GM04503 (cell line): ENCODE measurements around the gene ARHGAP4.

Experiments
- DNase-seq: peaks from one replicate; pipeline ENCODE4 v3.0.0-alpha.2; 2012; ENCODE audit warnings: low read depth

Gene ARHGAP4

DNA sequence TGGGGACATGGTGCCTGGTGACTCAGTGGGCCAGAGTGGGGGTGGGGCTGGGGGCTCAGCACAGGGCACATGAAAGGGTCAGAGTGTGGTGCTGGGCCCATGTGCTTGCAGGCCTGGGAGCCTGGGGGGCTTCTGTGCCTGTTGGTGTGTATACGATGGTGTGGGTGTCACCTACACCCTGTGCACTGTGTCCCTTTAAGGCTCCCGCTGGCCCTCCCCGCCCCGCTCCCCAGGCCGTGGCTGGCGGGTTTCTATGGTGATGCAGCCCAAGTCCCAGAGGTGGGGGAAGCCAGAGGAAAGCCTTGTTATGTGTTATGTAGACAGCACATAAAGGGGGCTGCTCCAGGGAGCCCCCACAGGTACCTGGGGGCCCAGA lies 45.6 kb downstream of the ARHGAP4 start:
- DNase-seq = no peak

DNA sequence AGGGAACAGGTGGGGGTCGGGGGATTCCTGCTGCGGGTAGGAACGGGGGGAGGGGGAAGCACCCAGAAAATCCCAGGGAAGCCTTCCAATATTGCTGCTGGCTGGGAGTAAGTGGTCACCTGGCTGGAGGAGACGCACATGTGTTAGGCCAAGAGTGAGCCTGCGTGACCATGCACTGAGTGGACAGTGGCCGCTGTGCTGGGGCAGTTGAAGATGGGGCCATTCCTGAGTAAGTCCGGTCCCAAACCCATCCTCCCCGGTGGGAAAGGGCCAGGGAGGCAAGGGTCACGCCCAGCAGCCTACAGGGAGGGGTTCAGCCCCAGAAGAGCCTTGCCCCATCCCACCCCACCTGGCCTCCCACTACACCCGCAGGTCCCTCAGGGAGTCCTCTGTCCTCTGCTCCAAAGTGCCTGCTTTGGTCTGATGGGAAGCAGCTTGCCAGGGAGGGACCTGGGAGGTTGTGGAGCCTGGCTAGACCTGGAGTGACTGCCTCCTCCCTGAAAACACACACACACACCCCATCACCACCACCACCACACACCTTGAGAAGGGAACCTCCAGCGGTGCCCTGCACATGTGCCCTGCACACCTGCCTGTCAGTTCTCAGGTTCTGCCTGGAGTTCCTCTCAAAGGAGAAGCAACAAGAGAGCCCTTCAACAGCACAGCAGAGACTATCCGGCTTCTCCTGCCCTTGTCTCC lies 46.2 kb downstream of the ARHGAP4 start:
- DNase-seq = no peak

DNA sequence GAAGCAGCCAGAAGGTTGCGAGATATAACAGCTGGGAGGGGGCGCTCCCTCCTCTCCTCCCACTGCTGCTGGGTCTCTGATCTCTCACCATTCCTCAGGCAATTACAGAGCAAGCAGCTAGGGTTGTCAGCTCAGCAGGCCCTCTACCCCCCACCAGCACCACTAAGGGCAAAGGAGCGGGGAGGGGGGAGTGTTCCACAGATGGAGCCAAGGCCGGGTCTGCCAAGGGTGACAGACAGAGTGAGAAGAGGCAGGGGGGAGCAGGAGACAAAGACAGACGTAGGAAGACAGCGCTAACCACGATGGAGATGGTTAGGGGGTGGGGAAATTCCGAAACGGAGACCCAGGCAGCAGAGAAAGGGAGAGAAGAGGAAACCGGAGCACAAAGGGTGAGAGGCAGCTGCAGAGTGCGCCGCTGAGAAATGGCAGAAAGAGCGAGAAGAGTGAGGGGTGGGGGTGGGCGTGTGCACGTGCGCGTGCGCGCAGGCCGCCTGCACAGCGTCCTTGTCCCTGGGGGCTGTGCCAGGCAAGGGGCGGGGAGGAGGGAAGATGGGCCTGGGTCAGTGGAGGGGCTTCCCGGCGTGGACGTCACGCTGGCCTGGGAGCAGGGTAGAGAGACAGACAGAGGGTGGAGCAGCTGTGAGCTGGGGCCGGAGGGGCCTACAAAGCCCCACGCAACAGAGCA lies 47.0 kb downstream of the ARHGAP4 start:
- no peak for DNase-seq

DNA sequence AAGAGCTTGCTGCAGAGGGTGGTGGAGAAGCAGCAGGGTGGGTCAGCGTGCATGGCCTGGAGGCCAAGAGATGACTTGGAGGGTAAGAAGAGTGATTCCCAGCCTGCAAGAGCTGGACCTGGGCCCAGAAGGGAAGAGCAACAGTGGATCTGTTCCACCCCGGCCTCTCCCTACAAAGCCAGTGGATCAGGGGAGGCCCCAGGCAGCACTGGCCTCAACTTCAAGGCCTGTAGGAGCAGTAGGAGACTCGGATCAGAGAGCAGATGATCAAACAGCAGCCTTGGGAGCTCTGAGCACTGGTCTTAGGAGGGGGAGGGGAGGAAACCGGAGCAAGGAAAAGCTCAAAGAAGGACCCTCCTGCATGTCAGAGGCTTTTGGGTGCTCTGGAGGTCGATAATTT lies 47.7 kb downstream of the ARHGAP4 start:
- DNase-seq = no peak

DNA sequence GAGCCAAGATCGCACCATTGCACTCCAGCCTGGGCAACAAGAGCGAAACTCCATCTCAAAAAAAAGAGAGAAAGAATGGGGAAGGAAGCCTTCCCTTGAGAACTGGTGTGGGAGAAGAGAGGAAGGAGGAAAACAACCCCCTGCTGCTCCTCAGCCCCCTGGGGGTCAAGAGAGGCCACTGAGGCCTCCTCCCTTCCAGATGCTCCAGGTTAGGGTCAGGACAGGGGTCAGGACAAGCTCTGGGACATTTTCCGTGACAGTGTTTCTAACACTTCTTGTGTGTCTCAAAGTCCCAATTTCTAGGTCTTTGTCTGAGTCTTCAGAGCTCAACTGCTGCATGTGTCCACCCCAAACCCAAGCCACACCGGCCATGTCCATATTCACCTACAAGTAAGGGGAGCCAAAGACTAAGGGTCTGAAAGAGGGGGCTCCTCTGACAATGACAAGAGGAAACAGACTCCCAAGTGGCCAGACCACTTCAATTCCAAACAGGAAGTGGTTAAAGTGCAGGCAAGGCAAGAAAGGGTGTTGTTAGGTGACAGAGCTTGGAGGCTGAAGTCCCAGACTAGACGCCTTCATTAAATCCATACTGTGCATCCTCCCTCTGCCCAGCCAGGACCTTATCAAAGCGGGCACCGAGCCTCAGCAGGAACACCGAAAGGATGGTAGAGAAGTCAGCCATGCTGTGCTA lies 48.3 kb downstream of the ARHGAP4 start:
- DNase-seq = no peak

DNA sequence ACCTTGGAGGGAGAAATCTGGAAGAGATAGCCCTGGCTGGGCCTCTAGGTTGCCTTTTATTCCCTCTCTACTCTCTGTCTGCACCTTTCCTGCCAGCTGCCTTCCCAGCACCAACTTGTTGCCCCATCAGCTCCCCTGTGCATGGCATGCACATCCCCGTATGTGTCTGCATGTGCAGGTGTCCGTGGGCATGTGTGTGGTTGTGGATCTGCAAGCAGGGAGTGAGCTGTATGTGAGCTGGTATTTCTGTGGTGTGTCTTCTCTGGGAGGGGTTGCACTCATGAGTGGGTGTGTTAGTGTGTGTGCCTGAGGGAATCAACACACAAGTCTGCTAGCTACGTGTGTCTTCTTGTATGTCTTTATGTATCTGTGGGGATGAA lies 50.0 kb downstream of the ARHGAP4 start:
- no peak for DNase-seq

DNA sequence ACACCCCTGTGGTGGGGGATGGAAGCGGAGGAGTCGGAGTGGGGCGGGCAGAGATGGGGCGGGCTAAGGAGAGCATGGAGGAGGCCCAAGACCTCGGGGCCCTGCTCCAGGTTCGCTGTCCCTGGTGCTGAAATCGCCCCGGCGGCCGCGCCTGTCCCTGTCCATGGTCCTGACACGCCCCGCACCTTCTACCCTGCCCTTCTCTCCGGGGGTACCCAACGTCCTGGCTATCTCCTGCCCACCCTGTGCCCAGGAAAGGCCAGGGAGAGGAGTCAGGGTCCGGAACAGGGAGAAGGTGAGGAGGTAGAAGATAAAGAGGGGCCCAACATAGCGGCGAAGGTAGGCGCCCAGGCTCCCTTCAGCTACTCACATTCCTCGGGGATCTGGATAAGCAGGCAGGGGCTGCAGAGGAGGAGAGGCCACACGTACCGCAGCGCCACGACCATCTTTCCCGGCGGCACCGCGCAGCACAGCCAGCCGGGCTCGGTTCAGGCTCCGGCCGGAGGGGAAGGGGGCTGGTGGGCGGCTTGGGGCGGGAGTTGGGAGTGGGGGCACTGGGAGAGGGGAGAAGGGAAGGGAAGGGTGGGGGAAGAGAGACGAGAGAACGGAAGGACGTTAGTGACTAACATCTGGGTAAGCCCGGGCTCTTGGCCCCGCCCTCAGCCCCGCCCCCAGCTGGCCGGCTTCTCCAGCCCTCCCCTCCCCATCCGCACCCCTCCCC lies 50.5 kb downstream of the ARHGAP4 start:
- DNase-seq = no peak

DNA sequence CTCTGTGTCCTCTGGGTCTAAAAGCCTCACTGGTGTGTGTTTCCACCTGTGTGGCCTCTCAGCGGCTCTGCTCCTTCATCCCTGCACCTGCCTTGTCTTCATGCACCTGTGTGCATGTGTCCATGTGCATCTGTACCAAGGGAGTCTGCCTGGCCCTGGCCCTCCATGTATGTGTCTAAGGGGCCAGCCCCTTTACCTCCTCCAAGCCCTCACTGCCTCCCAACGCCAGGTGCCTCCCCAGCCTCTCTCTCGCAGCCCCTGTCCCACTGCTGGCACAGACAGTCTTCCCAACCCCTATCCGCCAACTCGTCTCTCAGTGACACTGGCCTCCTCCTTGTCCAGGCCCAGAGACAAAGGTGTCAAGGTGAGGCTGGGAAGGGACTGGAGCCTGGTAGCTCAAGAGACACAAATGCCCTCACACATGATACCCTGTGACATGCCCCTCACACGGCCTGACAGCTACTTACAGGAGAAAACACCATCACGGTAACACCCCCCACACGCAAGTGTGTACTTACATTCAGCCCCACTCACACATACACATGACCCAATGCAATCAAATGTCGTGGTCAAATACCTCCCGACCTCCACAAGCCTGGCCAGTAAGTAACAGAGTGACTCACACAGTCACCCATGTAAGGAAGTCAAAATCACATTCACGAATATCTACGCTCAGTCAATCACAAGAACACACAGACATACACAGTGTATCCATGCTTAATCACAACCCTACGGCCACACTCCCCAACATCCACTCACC lies 51.5 kb downstream of the ARHGAP4 start:
- DNase-seq = no peak

DNA sequence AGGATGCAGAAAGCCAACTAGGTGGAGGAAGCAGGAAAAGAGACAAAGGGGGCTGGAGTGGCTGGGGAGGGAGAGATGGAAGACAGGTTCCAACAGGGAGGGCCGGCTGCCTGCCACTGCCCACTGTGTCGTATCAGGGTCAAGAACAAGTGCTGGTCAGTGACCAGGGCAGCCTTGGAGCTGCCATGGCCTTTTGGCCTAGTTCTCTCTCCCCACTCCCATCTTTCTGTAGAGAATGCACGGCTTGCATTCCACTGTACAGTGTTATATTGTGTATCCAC lies 52.0 kb downstream of the ARHGAP4 start:
- no peak for DNase-seq

DNA sequence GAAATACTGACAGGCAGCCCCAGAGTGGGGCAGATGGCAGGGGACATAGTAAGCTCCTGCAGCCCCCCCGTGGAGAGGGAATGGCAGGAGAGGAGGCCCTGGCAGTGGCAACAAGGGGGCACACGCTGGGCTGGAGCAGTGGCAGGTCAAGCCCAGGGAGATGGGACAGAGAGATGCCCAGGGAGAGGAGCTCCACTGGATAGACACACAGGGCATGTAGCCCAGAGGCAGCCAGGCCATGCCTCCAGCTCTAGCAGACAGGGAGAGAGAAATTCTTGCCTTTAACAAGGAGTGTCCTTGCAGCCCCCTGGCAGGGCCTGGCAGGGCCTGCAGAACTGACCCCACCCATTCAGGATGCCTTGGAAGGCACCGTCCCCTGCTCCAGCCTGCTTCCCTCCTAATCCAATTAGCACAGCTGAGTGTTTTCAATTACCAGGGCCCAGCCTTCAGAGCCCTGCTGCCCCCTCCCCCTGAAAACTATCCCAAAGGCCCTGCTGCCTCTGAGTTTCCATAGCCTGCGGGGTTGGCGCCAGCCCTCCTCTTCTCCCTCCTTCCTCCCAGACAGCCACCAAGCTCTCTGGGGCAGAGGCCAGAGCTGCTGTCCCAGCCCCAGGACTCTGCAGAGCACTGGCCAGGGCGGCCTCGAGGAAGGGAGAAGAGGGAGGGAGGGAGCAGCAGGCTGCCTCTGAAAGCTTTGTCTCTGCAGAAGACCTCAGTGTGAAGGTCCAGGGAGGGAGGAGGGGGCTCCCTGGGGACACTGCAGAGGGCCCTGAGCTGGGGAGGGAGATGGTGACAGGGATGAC lies 52.6 kb downstream of the ARHGAP4 start:
- no peak for DNase-seq

DNA sequence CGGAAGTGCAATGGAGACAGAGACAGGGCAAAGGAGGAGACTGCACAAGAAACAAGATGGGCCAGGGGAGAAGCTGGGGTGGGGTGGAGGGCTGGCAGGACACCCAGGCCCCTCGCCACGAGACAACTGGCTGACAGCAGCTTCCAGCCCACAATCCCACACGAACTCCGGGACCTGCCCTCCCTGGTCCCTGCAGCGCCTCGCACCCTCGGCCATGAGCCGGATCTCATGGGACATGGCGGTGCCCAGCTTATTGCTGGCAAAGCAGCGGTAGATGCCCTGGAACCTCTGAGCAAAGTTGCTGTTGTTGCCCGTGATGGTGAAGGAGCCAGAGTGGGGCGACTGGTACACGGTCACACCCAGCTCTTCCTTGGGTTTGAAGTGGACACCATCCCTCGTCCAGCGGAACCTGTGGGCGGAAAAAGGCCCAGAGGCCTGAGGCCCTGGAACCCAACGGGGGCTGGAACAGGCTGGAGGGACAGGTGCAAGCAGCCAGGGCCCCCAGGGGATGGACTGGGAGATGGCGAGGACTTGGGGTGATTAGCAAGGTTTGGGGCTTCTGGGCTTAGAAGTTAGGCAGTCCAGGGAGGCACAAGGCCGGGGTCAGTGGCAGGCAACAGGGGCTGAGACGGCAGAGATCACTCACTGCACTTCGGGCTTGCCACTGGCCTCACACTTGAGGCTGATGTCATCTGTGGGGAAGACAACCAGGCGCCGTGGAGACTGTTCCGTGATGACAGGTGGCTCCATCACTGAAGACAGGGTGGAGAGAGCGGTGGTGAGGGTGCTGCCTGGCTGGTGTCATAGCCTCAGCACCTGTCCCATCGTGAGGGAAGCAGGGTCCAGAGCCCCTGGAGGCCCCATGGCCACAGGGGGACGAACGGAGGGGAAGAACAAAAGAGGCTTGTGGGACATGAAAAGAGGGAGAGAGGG lies 53.9 kb downstream of the ARHGAP4 start:
- no peak for DNase-seq

DNA sequence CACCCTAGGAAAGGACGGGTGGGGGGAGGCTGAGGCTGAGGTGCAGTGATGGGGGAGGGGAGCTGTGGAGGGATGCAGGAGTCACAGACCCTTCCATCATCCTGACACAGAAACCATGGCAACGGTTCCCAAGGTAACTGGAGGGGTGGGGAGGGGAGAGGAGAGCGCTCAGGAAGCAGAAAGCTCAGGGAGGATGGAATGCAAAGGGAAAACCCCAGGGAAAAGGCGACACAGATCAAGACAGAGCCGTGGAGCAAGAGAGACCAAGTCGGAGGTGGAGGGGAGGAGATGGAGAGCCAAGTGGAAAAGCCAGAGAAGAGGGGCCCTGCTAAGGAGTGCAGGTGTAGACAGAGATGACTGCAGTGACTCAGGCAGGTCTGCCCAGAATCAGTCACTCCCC lies 54.6 kb downstream of the ARHGAP4 start:
- DNase-seq = no peak

DNA sequence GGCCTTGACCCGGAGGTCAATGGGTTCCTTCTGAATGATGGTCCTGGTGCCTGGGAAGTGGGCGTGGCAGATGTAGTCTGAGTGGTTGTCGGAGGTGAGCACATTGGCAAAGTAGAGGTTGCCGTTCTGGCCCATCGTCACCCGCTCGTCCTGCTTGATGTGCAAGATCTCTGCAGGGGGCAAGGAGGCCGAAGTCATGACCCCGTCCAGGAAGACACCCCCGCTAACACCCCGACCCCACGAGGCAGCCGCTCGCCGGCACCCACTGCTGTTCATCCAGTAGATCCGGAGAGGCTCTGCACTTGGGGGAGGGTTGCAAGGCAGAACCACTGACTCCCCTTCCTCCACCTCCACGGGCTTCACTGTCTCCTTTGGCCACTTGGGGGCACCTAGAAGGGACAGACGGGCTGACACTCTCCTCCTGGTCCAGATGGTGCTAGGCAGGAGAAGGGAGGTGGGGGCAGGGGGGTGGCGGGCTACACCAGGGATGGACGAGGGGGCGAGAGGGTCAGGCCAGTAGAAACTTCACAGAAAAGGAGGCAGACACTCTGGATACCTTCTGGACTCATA lies 55.2 kb downstream of the ARHGAP4 start:
- DNase-seq = no peak

DNA sequence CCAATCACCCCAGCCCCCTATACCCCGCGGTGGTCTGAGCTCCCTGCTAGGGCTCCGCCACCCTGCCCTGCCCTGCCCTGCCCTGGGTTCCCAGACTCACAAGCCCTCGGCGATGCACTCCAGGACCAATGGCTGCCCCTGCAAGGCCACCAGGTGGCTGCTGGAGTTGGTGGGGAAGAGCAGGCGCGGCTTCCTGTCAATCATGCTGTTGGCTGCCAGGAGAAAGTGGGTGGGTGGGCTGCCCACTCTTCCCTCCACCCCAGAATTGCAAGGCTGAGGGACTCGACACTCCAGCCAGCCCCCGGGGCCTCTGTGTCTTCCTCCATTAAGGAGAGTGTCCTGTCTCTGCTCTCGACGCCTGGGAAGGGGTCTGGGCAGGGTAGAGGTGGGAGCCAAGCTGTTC lies 55.8 kb downstream of the ARHGAP4 start:
- no peak for DNase-seq

DNA sequence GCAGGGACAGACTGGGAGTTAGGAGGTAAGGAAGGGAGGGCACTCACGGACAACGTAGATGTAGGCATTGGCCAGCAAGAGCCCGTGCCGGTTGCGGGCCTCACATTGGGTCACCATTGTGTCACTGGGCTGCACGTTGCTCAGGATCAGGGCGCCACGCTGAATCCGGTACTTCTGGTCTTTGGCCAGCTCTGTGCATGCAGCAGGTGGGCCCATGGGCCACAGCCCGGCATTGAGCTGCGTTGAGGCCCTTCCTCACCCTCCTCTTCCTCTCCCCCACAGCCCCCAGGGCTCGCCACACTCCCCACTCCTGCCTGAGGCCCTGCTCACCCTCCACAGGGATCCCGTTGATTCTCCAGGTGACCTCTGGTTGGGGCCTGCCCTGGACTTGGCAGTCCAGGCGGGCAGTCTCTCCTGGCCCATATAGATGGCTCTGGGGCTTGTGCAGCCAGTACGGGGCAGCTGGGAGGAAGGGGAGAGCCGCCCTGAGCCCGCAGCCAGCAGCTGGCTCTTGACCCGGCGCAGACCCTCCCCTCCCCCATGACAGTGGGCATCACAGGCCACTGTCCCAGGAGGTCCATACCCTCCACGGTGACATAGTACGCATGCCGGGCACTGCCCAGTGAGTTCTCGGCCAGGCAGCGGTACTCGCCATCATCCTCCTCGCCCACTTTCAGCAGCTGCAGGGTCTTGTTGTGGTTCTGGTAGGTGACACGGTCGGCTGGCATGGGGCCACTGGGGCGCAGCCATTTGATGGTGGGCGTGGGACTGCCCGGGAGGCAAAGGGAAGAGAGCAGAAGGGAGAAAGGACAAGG lies 56.4 kb downstream of the ARHGAP4 start:
- no peak for DNase-seq

DNA sequence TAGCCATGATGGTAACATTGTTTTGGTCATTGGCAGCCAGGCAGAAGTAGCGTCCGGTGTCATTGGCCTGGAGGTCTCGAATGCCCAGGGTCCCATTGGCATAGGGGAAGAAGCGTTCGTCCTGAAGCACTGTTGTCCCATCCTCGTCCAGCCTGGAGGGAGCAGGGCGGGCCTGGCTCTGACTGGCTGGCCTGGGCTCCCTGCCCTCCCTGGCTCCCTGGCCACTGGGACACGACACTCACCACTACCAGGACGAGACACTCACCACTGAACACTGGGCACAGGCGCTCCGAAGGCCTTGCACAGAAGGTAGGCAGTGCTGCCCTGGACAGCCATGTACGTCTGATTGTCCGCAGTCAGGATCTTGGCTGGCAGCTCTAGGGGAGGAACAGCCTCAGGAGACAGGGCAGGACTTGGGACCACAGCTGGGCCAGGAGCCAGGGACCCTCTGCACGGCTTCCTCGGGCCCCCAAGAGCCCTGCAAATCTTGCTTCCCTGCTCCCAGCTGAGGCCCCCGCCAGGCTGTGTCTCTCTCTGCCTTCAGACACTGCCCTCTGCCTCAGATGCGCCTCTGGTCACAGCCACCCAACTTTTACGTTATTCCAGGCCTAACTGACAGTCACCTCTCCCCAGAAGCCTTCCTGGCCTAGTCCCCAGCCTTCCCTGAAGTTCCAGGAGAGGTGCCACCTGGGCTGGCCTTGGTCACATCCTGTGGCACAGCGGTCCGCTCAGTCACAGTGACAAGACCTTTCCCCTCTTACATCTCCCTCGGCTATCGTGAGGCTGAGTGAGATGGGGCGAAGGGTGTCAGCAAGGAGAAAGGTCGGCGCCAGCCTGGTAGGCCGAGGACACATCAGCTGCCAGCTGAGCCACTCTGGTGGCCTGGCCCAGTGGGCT lies 57.2 kb downstream of the ARHGAP4 start:
- no peak for DNase-seq

DNA sequence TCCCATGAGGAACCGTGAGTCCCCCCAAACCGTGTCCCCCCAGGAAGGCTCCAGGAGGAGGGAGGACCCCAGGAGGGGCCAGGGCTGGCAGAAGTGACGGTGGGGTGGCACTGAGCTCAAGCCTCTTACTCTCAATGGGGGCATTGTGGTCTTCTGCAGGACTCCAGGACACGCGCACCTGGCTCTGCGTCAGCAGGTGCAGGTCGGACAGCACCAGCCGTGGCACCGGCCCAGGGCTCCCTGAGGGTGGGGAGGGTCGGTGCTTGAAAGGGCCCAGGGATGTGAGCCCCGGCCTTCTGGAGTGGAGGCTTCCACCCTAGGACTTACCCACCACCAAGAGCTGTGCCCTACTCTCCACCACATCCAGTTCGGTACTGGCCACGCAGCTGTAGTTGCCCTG lies 58.4 kb downstream of the ARHGAP4 start:
- DNase-seq = no peak

DNA sequence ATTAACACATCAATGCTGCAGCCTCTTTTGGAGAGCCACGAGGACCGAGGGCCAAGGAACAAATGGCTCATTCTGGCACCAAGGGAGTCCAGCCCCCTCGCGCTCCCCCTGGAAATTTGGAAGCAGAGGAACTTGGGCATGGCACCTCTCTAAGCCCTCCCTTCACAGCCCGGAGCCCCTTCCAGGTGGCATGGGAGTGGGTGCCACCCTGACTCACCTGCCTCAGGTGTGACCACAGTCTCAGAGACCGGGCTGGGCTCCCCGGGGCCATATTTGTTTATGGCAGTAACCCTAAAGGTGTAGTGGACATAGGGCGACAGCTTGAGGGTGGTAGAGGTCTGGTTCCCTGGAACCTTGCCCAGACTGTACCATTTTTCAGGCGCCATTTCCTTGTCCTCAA lies 58.9 kb downstream of the ARHGAP4 start:
- no peak for DNase-seq
